ENCODE measurements around the gene FAM135A.

The FAM135A gene

GRCh38 chr6:70413114-70413991 lies at the start of gene FAM135A:
Gene FAM135A, plus strand, starts transcription at chr6:70413508. Its CDS starts 14,835 bp downstream, at chr6:70428343.
- Histone ChIP-seq H3K27me3 (ENCODE audit: control insufficient read depth in 1 of 2, insufficient read depth in 2 of 2, low read length in 2 of 2) (no peaks in the 10 kb centered on the region), H3K4me1 (ENCODE audit: insufficient read depth, low read length) (peaks cover 5% of the 10 kb centered on the region)

GRCh38 chr6:70363741-70364493 lies 49.4 kb upstream of the FAM135A start:
- no peak overlapping the region for H3K27ac ChIP-seq (ENCODE audit: low read depth, low read length)
- no peaks in the 10 kb centered on the region for H3K9me3 ChIP-seq (ENCODE audit: low read length)
- no peak overlapping the region for H3K9ac ChIP-seq (ENCODE audit: low read length)
- no peaks in the 10 kb centered on the region for H3K36me3 ChIP-seq (ENCODE audit: insufficient read depth, low read length)
- no peak overlapping the region for H3K4me3 ChIP-seq (ENCODE audit: low read depth in 1 of 2, low read length in 2 of 2)
- no peaks in the 10 kb centered on the region for H3K27me3 ChIP-seq (ENCODE audit: control insufficient read depth in 1 of 2, insufficient read depth in 2 of 2, low read length in 2 of 2)
- H3K4me1 ChIP-seq (ENCODE audit: insufficient read depth, low read length) = no peaks in the 10 kb centered on the region

More at GRCh38 chr6:70413114-70413991, at the start of gene FAM135A:
- H3K9me3 ChIP-seq (ENCODE audit: low read length) = no peaks in the 10 kb centered on the region
- H3K36me3 ChIP-seq (ENCODE audit: insufficient read depth, low read length) = no peaks in the 10 kb centered on the region
- H3K9ac ChIP-seq (ENCODE audit: low read length) = peak within 1 kb of the TSS; percentile 88
- H3K27ac ChIP-seq (ENCODE audit: low read depth, low read length) = peak within 1 kb of the TSS; percentile 73
- peak within 1 kb of the TSS; percentile 92 to 98 for H3K4me3 ChIP-seq (ENCODE audit: low read depth in 1 of 2, low read length in 2 of 2)

GRCh38 chr6:70369332-70369950 lies 43.9 kb upstream of the FAM135A start:
- Histone ChIP-seq H3K4me1 (ENCODE audit: insufficient read depth, low read length) (no peaks in the 10 kb centered on the region), H3K9ac (ENCODE audit: low read length) (no peak overlapping the region), H3K4me3 (ENCODE audit: low read depth in 1 of 2, low read length in 2 of 2) (no peak overlapping the region), H3K9me3 (ENCODE audit: low read length) (no peaks in the 10 kb centered on the region), H3K27me3 (ENCODE audit: control insufficient read depth in 1 of 2, insufficient read depth in 2 of 2, low read length in 2 of 2) (no peaks in the 10 kb centered on the region), H3K36me3 (ENCODE audit: insufficient read depth, low read length) (no peaks in the 10 kb centered on the region), H3K27ac (ENCODE audit: low read depth, low read length) (no peak overlapping the region)

- no peak overlapping the region for H3K27ac ChIP-seq (ENCODE audit: low read depth, low read length)
- H3K4me3 ChIP-seq (ENCODE audit: low read depth in 1 of 2, low read length in 2 of 2) = no peak overlapping the region
- no peaks in the 10 kb centered on the region for H3K36me3 ChIP-seq (ENCODE audit: insufficient read depth, low read length)
- no peak overlapping the region for H3K9ac ChIP-seq (ENCODE audit: low read length)
- H3K4me1 ChIP-seq (ENCODE audit: insufficient read depth, low read length) = no peaks in the 10 kb centered on the region
- no peaks in the 10 kb centered on the region for H3K9me3 ChIP-seq (ENCODE audit: low read length)
- H3K27me3 ChIP-seq (ENCODE audit: control insufficient read depth in 1 of 2, insufficient read depth in 2 of 2, low read length in 2 of 2) = no peaks in the 10 kb centered on the region
Observed at GRCh38 chr6:70370496-70370895, 42.8 kb upstream of the FAM135A start.

GRCh38 chr6:70371454-70372105 lies 41.7 kb upstream of the FAM135A start:
- Histone ChIP-seq H3K9ac (ENCODE audit: low read length) (no peak overlapping the region), H3K27me3 (ENCODE audit: control insufficient read depth in 1 of 2, insufficient read depth in 2 of 2, low read length in 2 of 2) (no peaks in the 10 kb centered on the region), H3K36me3 (ENCODE audit: insufficient read depth, low read length) (no peaks in the 10 kb centered on the region), H3K4me1 (ENCODE audit: insufficient read depth, low read length) (no peaks in the 10 kb centered on the region), H3K27ac (ENCODE audit: low read depth, low read length) (no peak overlapping the region), H3K4me3 (ENCODE audit: low read depth in 1 of 2, low read length in 2 of 2) (no peak overlapping the region), H3K9me3 (ENCODE audit: low read length) (no peaks in the 10 kb centered on the region)

GRCh38 chr6:70375166-70375565 lies 38.1 kb upstream of the FAM135A start:
- H3K4me3 ChIP-seq (ENCODE audit: low read depth in 1 of 2, low read length in 2 of 2) = no peak overlapping the region

GRCh38 chr6:70375882-70376281 lies 37.4 kb upstream of the FAM135A start:
- no peaks in the 10 kb centered on the region for H3K36me3 ChIP-seq (ENCODE audit: insufficient read depth, low read length)
- H3K27me3 ChIP-seq (ENCODE audit: control insufficient read depth in 1 of 2, insufficient read depth in 2 of 2, low read length in 2 of 2) = no peaks in the 10 kb centered on the region
- H3K9ac ChIP-seq (ENCODE audit: low read length) = no peak overlapping the region
- no peaks in the 10 kb centered on the region for H3K9me3 ChIP-seq (ENCODE audit: low read length)
- H3K4me3 ChIP-seq (ENCODE audit: low read depth in 1 of 2, low read length in 2 of 2) = no peak overlapping the region
- H3K4me1 ChIP-seq (ENCODE audit: insufficient read depth, low read length) = no peaks in the 10 kb centered on the region
- H3K27ac ChIP-seq (ENCODE audit: low read depth, low read length) = no peak overlapping the region

More at GRCh38 chr6:70375166-70375565, 38.1 kb upstream of the FAM135A start:
- Histone ChIP-seq H3K27me3 (ENCODE audit: control insufficient read depth in 1 of 2, insufficient read depth in 2 of 2, low read length in 2 of 2) (no peaks in the 10 kb centered on the region), H3K36me3 (ENCODE audit: insufficient read depth, low read length) (no peaks in the 10 kb centered on the region), H3K27ac (ENCODE audit: low read depth, low read length) (no peak overlapping the region), H3K9me3 (ENCODE audit: low read length) (no peaks in the 10 kb centered on the region), H3K9ac (ENCODE audit: low read length) (no peak overlapping the region), H3K4me1 (ENCODE audit: insufficient read depth, low read length) (no peaks in the 10 kb centered on the region)

- no peaks in the 10 kb centered on the region for H3K27me3 ChIP-seq (ENCODE audit: control insufficient read depth in 1 of 2, insufficient read depth in 2 of 2, low read length in 2 of 2)
- no peak overlapping the region for H3K9ac ChIP-seq (ENCODE audit: low read length)
- no peaks in the 10 kb centered on the region for H3K36me3 ChIP-seq (ENCODE audit: insufficient read depth, low read length)
- no peaks in the 10 kb centered on the region for H3K9me3 ChIP-seq (ENCODE audit: low read length)
- no peaks in the 10 kb centered on the region for H3K4me1 ChIP-seq (ENCODE audit: insufficient read depth, low read length)
- H3K27ac ChIP-seq (ENCODE audit: low read depth, low read length) = no peak overlapping the region
- H3K4me3 ChIP-seq (ENCODE audit: low read depth in 1 of 2, low read length in 2 of 2) = no peak overlapping the region
Observed at GRCh38 chr6:70376628-70377027, 36.7 kb upstream of the FAM135A start.

GRCh38 chr6:70377372-70377771 lies 35.9 kb upstream of the FAM135A start:
- no peaks in the 10 kb centered on the region for H3K9me3 ChIP-seq (ENCODE audit: low read length)
- H3K4me3 ChIP-seq (ENCODE audit: low read depth in 1 of 2, low read length in 2 of 2) = no peak overlapping the region
- H3K9ac ChIP-seq (ENCODE audit: low read length) = no peak overlapping the region
- no peak overlapping the region for H3K27ac ChIP-seq (ENCODE audit: low read depth, low read length)
- no peaks in the 10 kb centered on the region for H3K27me3 ChIP-seq (ENCODE audit: control insufficient read depth in 1 of 2, insufficient read depth in 2 of 2, low read length in 2 of 2)
- no peaks in the 10 kb centered on the region for H3K36me3 ChIP-seq (ENCODE audit: insufficient read depth, low read length)
- no peaks in the 10 kb centered on the region for H3K4me1 ChIP-seq (ENCODE audit: insufficient read depth, low read length)

GRCh38 chr6:70379473-70380013 lies 33.8 kb upstream of the FAM135A start:
- H3K9me3 ChIP-seq (ENCODE audit: low read length) = no peaks in the 10 kb centered on the region
- no peak overlapping the region for H3K9ac ChIP-seq (ENCODE audit: low read length)
- no peaks in the 10 kb centered on the region for H3K36me3 ChIP-seq (ENCODE audit: insufficient read depth, low read length)
- H3K4me1 ChIP-seq (ENCODE audit: insufficient read depth, low read length) = no peaks in the 10 kb centered on the region
- H3K4me3 ChIP-seq (ENCODE audit: low read depth in 1 of 2, low read length in 2 of 2) = no peak overlapping the region
- H3K27me3 ChIP-seq (ENCODE audit: control insufficient read depth in 1 of 2, insufficient read depth in 2 of 2, low read length in 2 of 2) = no peaks in the 10 kb centered on the region
- H3K27ac ChIP-seq (ENCODE audit: low read depth, low read length) = no peak overlapping the region

- Histone ChIP-seq H3K4me3 (ENCODE audit: low read depth in 1 of 2, low read length in 2 of 2) (no peak overlapping the region), H3K9ac (ENCODE audit: low read length) (no peak overlapping the region), H3K9me3 (ENCODE audit: low read length) (no peaks in the 10 kb centered on the region), H3K4me1 (ENCODE audit: insufficient read depth, low read length) (no peaks in the 10 kb centered on the region), H3K27me3 (ENCODE audit: control insufficient read depth in 1 of 2, insufficient read depth in 2 of 2, low read length in 2 of 2) (no peaks in the 10 kb centered on the region), H3K27ac (ENCODE audit: low read depth, low read length) (no peak overlapping the region), H3K36me3 (ENCODE audit: insufficient read depth, low read length) (no peaks in the 10 kb centered on the region)
Observed at GRCh38 chr6:70380252-70380651, 33.1 kb upstream of the FAM135A start.

Data from muscle layer of colon (tissue), 2 donors.